ENCODE data around the gene BEGAIN.

BEGAIN gene, protein sequence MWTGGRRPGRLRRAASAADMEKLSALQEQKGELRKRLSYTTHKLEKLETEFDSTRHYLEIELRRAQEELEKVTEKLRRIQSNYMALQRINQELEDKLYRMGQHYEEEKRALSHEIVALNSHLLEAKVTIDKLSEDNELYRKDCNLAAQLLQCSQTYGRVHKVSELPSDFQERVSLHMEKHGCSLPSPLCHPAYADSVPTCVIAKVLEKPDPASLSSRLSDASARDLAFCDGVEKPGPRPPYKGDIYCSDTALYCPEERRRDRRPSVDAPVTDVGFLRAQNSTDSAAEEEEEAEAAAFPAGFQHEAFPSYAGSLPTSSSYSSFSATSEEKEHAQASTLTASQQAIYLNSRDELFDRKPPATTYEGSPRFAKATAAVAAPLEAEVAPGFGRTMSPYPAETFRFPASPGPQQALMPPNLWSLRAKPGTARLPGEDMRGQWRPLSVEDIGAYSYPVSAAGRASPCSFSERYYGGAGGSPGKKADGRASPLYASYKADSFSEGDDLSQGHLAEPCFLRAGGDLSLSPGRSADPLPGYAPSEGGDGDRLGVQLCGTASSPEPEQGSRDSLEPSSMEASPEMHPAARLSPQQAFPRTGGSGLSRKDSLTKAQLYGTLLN

GRCh38 chr14:100587086-100587762 lies at the start of gene BEGAIN:
Gene BEGAIN, minus strand, starts transcription at chr14:100587417. Its CDS starts 127 bp downstream, at chr14:100587290.
- DNase-seq (ENCODE audit: low read depth in 2 of 3, low spot score in 2 of 3): no peak

GRCh38 chr14:100636559-100636958 lies 49.3 kb upstream of the BEGAIN start:
- DNase-seq (ENCODE audit: low read depth in 2 of 3, low spot score in 2 of 3): no peak

DNA sequence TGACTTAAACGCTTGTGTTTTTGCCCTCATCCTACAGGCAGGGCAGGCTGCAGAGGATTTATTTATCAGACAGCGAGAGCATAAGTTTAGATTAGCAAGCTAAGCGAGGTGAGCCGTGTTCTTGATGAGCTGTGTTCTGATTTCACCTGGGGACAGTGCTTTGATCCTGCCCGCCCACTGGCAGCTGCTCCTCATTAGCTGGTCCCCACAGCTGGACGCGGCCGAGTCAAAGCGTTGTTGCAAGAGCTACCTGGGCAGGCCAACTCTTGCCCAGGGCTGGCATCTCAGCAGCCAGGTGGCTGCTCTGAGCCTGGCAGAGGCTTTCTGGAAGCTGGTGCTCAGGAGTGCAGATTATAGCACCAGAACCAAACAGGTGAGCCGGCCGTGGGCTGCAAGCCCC lies 46.8 kb upstream of the BEGAIN start:
- DNase-seq (ENCODE audit: low read depth in 2 of 3, low spot score in 2 of 3): no peak

GRCh38 chr14:100633406-100633805 lies 46.2 kb upstream of the BEGAIN start:
- no peak for DNase-seq (ENCODE audit: low read depth in 2 of 3, low spot score in 2 of 3)

DNA sequence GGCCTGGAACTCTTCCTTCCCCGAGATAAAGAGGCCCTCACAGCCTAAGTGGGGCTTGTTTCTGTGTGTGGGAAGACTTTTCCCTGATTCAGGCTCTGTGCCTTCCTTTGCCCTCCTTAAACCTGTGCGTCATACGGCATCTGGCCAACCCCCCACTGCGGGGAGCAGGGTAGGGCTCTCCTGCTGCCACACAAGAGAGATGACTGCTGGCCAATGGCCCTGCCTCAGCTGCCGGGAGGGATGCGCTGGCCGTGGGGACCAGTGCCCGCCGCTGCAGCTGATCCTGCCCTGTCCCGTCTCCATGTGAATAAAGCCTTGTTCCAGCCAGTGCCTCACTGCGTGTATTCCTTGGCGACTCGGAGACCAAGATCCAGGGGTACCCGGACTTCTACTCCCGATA lies 42.5 kb upstream of the BEGAIN start:
- DNase-seq (ENCODE audit: low read depth in 2 of 3, low spot score in 2 of 3): no peak

DNA sequence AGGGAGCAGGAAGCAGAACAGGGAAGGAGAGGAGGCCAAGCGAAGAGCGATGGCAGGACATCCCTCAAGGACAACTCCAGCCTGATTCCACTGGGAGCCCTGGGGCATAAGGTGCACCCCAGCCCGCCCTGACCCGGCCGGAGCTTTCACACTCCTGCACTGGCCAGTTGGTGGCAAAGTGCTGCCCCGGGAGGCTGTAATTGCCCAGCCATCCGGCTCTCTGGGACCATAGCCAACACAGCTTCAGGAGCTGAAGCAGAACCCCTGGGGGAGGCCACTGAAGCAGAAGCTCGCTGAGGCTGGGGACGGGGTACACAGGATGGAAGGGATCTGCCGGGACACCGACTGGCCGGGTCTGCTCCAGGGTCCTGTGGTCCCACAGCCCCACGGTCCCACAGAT lies 41.9 kb upstream of the BEGAIN start:
- no peak for DNase-seq (ENCODE audit: low read depth in 2 of 3, low spot score in 2 of 3)

DNA sequence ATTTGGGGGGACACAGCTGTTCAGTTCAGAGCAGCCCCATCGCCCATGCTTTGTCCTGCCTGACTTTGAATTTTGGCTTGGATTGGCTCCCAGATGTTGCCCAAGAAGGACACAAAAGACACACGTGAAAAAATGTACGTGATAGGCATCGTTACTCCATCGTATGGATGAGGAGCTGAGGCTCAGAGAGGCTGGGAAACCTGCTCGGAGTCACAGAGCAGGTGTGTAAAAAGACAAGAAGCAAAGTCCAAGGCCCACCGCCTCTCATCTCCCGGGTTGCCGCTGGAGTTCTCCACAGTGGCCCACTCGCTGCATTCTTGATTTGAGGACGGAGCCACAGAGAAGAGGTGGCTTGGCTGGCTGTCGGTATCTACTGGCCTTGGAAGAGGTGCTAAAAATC lies 41.0 kb upstream of the BEGAIN start:
- no peak for DNase-seq (ENCODE audit: low read depth in 2 of 3, low spot score in 2 of 3)

DNA sequence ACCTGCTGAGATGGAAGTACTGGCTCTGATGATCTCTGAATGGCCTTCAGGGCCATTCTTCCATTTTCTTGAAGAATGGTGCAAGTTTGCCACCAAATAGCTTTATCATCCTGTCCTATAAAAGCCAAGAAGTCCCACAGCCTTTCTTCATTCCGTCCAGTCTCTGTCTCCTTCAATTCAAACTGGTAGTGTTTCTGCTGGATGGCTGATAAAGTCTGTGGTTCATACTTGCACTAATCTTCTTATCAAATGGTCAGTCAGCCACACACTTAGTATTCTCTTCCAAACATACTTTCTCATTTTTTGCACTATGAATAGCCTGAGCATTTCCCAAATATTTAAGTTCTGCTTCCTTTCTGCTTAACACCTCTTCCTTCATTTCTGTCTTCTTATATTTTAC lies 39.4 kb upstream of the BEGAIN start:
- DNase-seq (ENCODE audit: low read depth in 2 of 3, low spot score in 2 of 3): no peak

DNA sequence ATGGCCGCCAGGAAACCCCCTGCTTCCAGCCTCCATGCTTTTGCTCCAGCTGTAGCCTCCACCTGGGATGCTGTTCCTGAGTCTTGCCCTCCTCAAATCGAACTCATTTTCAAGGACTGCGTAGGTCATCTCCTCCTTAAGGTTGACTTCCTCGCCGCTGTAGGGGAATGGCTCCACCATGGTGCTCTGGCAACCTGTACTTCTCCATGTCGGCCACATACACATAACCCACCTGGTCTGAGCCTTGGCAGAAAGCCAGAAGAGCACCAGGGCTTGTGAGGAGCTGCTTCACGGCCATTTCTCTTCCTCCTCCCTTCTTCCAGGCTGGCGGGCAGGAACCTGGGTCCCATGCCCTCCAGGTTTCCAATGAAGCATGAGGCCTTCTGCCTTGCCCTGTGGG lies 36.7 kb upstream of the BEGAIN start:
- no peak for DNase-seq (ENCODE audit: low read depth in 2 of 3, low spot score in 2 of 3)

- no peak for DNase-seq (ENCODE audit: low read depth in 2 of 3, low spot score in 2 of 3)
These were observed 36.3 kb upstream of the BEGAIN start for GRCh38 chr14:100623557-100623956.

- no peak for DNase-seq (ENCODE audit: low read depth in 2 of 3, low spot score in 2 of 3)
These were observed 35.7 kb upstream of the BEGAIN start for GRCh38 chr14:100622708-100623485.

DNA sequence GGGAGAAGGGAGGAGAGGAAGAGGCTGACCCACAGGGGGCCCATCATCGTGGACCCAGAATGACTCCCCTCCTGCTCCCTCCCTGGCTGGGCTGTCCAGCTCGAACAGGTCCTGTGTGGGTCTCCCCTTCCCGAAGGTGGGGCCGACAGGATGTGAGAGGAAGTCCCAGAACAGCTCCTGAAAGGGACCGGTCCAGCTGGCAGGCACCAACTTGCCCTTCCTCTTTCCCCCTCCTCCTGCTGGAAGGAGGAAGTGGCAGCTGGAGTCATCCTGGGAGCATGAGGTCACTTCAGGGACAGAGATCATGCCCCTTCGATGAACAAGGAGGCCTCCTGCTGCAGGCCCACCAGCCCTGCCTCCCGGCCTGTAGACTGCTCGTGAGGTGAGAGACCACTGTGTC lies 35.0 kb upstream of the BEGAIN start:
- DNase-seq (ENCODE audit: low read depth in 2 of 3, low spot score in 2 of 3): no peak

DNA sequence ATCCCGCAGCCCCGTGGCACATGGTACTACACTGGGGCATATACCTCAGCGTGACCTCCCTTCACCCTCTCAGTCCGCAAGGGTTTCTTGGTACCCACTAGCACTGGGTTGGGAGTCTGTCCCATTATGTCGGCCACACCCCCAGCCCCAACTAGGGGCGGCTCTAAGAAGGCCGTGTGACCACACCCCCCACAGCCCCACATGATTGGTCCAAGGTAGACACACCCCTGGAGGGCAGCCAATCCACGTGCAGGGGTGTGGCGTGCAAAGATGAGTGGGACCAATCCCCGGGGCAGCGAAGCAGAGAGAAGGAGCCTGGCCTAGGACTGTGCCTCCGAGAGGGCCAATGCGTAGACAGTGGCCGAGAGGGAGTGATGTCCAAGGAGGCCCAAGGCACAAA lies 34.6 kb upstream of the BEGAIN start:
- DNase-seq (ENCODE audit: low read depth in 2 of 3, low spot score in 2 of 3): no peak

GRCh38 chr14:100620255-100621100 lies 33.3 kb upstream of the BEGAIN start:
- DNase-seq (ENCODE audit: low read depth in 2 of 3, low spot score in 2 of 3): no peak

GRCh38 chr14:100619396-100620254 lies 32.4 kb upstream of the BEGAIN start:
- DNase-seq (ENCODE audit: low read depth in 2 of 3, low spot score in 2 of 3): no peak

GRCh38 chr14:100618763-100619320 lies 31.6 kb upstream of the BEGAIN start:
- DNase-seq (ENCODE audit: low read depth in 2 of 3, low spot score in 2 of 3): no peak

- DNase-seq (ENCODE audit: low read depth in 2 of 3, low spot score in 2 of 3): no peak
These were observed 31.1 kb upstream of the BEGAIN start for GRCh38 chr14:100618318-100618693.

- no peak for DNase-seq (ENCODE audit: low read depth in 2 of 3, low spot score in 2 of 3)
These were observed 30.4 kb upstream of the BEGAIN start for GRCh38 chr14:100617410-100618317.
